ENCODE measurements around the gene GINS1.

DNA sequence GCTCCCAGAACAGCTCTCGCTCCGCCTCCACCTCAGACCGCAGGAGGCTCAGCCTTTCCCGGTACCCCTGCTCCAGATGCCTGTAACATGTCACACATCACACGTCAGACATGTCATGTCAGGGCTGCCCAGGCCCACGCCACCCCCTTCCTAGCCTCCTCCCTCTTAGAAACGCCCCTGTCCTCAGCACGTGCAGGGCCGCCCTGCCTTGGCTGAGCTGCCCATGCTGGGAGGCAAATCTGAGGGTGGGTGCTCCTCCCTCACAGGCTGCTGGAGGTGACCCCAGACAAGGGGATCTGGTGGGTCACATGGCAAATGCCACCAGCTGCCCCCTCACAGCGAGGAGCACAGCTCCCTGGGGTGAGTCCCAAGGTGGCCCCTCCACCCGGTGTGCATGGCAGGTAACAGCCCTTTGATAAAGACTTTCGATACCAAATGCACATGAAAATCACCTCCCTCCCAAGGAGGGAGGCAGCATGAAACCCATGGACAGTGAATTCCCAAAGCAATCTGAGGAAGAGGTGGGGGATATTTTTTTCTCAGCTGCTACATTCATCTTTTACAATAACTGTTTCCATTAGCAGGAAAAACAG is 84.1 kb downstream of the GINS1 start:
- TF ChIP-seq, protein P1, sequence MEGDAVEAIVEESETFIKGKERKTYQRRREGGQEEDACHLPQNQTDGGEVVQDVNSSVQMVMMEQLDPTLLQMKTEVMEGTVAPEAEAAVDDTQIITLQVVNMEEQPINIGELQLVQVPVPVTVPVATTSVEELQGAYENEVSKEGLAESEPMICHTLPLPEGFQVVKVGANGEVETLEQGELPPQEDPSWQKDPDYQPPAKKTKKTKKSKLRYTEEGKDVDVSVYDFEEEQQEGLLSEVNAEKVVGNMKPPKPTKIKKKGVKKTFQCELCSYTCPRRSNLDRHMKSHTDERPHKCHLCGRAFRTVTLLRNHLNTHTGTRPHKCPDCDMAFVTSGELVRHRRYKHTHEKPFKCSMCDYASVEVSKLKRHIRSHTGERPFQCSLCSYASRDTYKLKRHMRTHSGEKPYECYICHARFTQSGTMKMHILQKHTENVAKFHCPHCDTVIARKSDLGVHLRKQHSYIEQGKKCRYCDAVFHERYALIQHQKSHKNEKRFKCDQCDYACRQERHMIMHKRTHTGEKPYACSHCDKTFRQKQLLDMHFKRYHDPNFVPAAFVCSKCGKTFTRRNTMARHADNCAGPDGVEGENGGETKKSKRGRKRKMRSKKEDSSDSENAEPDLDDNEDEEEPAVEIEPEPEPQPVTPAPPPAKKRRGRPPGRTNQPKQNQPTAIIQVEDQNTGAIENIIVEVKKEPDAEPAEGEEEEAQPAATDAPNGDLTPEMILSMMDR (IDR thresholded peaks at IDR 0.05), result no peak
- TF ChIP-seq EZH2 (IDR thresholded peaks at IDR 0.05; ENCODE audit: borderline replicate concordance, insufficient read depth, low read depth, low read length, poor library complexity, severe bottlenecking), result no peak

Data from B cell (primary cell).